DOHH2 (cell line): ENCODE data around the gene BCL2L11.

Source experiments
- CTCF ChIP-seq: fragments of 200-600 bp; sonication (generic); IDR thresholded peaks from one replicate; pipeline ENCODE4 v1.5.1; 2014; ENCODE audit warnings: antibody characterized with exemption, mild to moderate bottlenecking, low read depth, low read length; ENCODE audit not compliant: poor library complexity, severe bottlenecking
- EZH2phosphoT487 ChIP-seq: fragments of 200-600 bp; sonication (generic); IDR thresholded peaks from 2 replicates; pipeline ENCODE4 v1.6.1; 2017; ENCODE audit warnings: borderline replicate concordance, mild to moderate bottlenecking, antibody characterized with exemption, low read length, moderate library complexity, mixed read lengths

- TF ChIP-seq CTCF (no peak), EZH2phosphoT487 (no peak)
Observed at GRCh38 chr2:111135237-111135909, 14.7 kb downstream of the BCL2L11 start.
